CD4-positive, alpha-beta T cell treated with Interleukin-17A for 1 hour (primary cell): ENCODE results near the gene OR51B2.
"Not testable (repeated sequence)": the region's sequence is repeated elsewhere in the genome, so short reads cannot be mapped to it uniquely, and the experiment has no call there.

Experiments used
- DNase-seq: peaks from one replicate; pipeline ENCODE4 v3.0.0-alpha.2; 2020

The OR51B2 gene

DNA sequence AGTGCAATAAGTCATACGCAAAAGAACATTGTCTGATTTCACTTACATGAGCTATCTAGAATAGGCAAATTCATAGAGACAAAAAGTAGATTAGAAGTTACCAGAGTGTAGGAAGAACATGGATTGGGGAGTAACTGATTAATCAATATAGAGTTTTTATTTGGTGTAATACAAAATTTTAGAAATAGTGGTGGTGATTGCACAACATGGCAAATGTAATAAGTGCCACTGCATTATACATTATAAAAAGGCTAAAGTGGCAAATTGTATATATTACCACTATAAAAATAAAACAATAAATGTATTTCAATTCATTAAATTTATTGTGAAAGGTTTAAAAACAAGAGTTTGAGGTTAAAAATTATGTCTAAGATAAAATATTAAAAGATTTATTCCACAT lies 13.7 kb downstream of the OR51B2 start:
- DNase-seq, result no peak

DNA sequence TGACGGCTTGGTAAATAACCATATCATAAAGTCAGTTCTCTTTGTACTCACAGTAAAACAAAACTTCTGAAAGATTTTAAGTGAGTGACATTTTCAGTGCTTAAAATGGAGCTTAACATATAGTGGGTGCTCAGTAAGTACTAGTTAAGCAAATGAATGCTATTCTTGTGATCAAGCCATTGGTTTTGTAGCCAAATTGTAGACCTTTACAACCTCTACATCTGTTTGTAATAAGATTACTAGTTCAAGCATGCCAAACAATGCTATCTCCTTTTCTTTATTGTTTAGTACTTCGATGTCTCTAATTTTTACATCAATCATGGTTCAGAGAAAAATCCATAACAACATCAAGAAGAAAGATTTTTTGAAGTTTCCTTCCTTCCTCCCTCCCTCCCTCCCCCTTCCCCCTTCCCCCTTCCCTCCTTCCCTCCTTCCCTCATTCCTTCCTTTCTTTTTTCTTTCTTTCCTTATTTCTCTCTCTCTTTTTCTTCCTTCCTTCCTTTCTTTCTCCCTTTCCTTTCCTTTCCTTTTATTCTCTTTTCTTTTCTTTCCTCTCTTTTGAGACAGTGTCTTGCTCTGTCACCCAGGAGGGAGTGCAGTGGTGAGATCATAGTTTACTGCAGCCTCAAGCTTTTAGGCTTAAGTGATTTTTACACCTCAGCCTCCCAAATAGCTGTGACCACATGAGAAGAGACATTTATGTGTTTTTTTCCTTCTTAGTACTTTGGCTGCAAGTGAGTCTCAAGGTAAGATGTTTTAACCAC lies 16.7 kb downstream of the OR51B2 start:
- DNase-seq, result no peak

DNA sequence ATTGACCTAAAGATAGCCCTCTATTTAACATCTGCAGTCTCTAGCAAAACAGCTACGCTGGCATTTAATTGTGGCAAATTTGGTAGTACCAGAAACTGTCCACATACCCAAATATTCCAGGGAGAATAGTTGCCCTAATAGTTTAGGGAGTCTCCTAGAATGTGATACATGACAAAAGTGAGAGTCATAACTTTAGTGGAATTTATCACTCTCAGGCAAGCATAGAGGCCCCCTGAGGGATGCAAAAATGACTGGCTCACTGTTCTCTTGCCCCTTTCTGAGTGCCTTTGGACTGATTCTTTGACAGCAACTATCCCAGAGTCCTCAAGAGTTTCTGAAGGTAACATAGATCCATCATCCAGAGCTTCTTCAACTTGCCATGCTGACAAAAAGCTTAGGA lies 20.1 kb downstream of the OR51B2 start:
- DNase-seq, result no peak

DNA sequence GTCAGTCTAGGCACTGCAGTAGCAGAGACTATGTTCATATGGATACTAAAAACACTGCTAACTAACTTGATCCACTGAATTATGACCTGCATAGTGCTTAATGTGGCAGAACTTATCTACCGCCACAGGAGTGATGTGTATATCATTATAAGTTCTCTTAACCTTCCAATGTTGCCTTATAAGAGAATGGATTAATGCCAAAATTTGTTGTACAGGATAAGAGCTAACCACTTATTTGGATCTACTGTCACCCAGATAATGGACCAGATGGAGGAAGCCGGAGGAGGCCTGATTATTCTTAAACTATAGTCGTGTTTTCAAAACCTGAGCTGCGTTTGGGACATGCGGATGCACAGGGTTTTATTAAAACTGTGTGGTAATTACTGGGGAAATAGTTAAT lies 20.5 kb downstream of the OR51B2 start:
- no peak for DNase-seq

DNA sequence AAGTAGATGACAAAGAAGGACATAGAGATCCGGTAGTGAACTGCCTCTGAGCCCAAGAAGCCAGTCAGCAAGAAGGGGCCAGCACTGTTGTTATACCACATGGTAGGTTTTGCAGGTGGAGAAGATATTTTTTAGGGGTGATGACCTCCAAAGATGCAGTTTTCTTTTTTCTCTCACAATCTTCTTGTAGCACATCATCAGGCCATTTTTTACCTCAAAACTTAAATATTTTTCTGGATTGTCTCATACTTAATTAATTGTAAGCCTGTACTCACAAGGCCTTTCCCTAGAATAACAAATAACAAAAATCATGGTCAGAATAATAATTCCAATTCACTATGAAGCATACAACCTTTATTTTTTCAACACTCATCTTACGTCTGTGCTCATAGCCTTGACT lies 22.3 kb downstream of the OR51B2 start, which contains the start of gene OR51B4:
OR51B4 (minus strand) TSS at position 101 of the 400 bp plus-strand sequence; CDS start at position 101, 0 bp downstream.
- DNase-seq, result no peak

DNA sequence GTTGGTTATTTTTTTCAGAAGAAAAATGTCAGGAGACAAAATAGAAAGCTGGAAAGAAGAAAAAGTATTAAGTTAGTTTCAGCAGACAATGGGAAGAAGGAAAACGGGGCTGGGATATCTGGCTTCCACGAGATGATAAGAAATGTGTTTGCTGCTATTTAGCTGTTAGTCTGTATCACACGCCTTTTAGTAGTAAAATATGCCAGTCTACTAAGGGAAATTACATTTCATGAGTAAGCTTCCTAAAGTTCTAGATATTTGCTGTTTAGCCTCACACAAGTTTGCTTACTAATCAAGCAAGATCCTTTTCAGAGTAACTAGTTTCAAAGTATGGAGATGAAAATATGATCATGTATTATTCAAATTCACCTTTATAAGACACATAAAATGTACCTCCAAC lies 23.8 kb downstream of the OR51B2 start:
- DNase-seq, result no peak

DNA sequence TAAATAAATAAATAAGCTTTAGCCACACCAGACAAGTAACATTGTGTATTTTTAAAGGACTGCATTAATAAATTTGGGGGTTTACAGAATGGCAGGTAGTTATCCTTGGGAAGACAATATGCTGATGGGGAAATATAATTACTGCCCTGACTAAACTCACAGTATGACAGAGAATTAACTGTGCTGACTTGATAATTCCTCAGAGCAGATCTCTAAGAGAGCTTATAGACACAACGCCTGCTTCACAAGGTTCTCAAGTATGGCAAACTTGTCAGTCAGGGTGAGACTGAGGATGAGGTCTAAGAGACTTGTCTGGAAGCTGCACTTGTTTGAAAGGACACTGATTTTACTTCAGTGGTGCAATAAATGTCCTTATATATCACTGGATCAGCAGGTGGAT lies 25.6 kb downstream of the OR51B2 start:
- no peak for DNase-seq

DNA sequence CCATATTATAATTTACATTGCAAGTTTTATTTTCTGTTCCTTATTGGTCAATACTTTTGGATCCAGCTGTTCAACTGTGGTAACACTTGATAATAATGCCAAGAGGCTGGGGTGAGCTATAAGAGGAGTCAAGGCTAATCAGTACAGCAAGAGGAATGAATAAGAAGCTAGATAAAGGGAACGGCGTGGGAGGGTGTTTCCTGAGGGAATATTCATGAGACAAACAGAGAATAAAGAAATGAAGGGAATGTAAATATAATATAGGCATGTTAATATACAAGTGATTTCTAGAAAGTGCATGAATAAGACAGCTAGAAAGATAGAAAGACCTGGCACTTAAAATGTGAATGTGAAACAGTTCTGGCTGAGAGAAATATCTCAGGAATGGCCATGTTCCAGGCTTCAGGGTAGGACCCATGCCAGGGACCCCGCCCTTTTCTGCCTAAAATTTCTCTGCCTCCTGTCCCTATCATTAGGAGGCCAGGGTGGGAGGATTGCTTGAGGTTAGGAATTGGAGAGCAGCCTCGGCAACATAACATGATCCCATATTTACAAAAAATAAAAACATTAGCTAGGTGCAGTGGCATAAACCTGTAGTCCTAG lies 26.3 kb downstream of the OR51B2 start:
- no peak for DNase-seq

DNA sequence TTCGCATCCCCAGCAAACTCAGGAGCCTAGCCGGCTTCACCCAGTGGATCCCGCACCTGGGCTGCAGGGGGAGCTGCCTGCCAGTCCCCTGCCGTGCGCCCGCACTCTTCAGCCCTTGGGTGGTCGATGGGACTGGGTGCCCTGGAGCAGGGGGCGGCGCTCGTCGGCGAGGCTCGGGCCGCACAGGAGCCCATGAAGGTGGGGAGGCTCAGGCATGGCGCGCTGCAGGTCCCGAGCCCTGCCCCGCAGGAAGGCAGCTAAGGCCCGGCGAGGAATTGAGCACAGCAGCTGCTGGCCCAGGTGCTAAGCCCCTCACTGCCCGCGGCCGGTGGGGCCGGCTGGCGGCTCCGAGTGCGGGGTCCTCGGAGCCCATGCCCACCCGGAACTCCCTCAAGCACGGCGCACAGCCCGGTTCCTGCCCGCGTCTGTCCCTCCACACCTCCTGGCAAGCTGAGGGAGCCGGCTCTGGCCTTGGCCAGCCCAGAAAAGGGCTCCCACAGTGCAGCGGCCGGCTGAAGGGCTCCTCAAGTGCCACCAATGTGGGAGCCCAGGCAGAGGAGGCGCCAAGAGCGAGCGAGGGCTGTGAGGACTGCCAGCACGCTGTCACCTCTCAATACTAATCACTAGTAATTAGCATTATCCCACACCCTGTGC lies 29.6 kb downstream of the OR51B2 start:
- DNase-seq, result not testable (repeated sequence)

DNA sequence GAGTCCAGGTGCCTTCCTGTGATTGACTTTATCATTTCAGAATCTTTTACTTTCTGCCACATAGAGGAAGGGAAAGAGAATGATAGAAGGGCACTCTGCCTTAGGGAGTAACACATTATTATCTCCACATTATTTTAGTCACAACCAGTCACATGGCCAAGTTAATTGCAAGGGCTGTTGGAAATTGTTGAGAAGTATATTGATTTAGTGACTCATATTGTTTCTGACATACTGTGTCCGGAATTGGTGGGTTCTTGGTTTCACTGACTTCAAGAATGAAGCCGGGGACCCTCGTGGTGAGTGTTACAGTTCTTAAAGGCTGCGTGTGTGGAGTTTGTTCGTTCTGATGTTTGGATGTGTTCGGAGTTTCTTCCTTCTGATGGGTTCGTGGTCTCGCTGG lies 31.1 kb downstream of the OR51B2 start:
- no peak for DNase-seq

DNA sequence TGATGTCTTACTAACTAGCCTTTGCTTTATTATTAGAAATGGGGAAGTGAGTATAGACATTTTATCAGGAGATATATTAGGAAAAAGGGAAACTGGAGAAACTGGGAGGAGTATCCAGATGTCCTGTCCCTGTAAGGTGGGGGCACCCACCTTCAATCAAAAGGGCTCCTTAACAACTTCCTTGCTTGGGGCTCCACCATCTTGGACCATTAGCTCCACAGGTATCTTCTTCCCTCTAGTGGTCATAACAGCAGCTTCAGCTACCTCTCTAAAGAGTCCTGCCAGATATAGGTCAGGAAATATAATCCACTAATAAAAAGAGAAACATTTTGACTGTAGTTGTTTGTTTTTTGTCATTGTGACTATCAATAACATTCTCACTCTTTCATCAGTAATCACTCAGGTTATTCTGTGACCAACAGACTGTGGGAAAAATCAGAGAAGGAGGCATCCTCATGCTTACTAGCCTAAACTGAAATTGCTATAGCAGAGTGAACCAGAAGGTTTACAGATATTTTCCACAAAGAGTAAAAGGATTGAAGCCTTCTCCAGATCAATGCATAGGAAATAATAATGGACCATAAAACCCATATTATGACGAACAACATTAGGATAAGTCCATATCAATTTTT lies 32.8 kb downstream of the OR51B2 start:
- no peak for DNase-seq

DNA sequence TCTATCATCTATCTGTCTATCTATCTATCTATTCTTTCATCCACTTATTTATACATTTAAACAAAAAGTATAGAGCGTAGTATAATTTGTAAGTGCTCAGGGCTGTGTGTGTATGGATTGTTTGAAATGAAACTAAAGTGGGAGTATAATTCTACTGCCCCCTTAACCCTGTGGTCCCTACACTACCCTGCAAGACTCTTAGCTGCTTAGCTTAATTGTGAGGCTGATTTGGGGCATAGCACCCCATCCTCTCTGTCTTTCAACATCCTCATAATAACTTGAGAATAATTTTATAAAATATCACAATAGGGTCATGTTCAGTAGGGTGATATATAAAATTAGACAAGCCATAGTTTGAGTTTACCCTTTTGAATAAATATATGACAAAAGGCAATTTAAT lies 34.0 kb downstream of the OR51B2 start:
- no peak for DNase-seq

DNA sequence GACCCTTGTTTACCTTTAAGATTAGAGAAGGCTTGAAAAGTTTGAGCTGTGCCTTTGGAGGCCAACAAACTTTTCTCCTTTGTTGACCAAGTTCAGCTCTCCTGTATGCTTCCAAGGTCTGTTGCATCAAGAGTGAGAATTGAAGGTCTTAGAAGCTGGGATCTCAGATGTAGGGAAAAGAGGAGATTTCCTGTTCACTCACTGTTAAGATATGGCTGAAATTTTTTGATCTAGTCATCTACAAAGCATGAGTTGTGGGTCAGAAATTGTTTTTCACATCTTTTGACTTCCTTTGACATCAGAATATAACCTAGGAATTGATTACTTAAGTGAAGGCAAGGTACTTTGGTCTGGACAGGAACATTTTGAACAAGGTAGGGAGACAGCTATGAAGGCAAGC lies 34.4 kb downstream of the OR51B2 start:
- DNase-seq, result no peak

DNA sequence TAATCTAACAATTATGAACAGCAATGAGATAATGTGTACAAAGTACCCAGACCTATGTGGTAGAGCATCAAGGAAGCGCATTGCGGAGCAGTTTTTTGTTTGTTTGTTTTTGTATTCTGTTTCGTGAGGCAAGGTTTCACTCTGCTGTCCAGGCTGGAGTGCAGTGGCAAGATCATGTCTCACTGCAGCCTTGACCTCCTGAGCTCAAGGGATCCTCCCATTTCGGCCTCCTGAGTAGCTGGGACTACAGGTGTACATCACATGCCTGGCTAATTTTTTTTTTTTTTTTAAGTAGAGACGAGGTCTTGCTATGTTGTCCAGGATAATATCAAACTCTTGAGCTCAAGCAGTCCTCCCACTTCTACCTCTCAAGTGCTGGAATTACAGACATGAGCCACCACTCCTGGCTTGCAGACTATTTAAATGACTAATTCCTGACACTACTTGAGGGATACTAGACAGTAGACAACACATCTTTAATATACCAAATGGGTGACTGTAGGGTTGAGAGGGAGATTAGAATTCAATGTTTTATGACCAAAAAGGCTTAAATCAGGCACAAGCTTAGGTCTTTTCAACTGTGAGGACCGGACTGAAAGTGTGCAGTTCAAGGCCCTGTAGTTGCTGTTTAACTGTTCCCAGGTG lies 35.1 kb downstream of the OR51B2 start:
- no peak for DNase-seq

DNA sequence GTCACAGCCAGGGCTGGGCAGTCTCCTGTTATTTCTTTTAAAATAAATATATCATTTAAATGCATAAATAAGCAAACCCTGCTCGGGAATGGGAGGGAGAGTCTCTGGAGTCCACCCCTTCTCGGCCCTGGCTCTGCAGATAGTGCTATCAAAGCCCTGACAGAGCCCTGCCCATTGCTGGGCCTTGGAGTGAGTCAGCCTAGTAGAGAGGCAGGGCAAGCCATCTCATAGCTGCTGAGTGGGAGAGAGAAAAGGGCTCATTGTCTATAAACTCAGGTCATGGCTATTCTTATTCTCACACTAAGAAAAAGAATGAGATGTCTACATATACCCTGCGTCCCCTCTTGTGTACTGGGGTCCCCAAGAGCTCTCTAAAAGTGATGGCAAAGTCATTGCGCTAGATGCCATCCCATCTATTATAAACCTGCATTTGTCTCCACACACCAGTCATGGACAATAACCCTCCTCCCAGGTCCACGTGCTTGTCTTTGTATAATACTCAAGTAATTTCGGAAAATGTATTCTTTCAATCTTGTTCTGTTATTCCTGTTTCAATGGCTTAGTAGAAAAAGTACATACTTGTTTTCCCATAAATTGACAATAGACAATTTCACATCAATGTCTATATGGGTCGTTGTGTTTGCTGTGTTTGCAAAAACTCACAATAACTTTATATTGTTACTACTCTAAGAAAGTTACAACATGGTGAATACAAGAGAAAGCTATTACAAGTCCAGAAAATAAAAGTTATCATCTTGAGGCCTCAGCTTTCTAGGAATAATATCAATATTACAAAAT lies 35.8 kb downstream of the OR51B2 start:
- DNase-seq, result no peak

DNA sequence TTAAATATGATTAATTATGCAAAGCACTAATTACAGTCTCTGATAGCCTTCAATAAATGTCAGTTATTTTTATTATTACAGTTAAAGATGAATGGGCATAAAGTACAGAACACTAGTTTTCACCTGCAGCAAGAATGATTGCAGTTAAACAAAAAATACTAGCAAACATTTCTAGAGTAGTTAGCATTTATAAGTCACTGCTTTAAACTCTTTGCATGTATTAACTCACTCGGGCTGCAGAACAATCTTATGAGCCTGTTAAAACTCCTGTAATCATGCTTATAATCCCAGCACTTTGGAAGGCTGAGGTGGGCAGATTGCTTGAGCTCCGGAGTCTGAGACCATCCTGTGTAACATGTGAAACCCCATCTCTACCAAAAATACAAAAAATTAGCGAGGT lies 37.2 kb downstream of the OR51B2 start:
- no peak for DNase-seq

DNA sequence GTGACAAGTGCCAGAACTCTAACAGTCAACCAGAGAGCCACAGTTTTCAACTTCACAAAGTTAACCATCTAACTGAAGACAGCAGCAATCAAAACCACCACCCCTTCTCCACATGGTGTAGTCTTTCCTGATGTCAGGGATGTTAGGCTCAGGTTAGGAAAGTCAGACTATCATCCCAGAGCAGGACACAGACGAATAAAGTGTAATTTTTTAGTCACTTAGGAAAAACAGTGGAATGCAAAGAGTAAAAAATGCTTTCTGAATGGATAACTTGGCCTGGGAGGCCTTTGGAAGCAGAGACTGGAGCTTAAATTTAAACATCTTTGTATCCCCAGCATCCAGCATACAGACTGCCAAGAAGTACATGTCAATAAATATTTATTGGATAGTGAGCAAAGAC lies 37.7 kb downstream of the OR51B2 start:
- no peak for DNase-seq

DNA sequence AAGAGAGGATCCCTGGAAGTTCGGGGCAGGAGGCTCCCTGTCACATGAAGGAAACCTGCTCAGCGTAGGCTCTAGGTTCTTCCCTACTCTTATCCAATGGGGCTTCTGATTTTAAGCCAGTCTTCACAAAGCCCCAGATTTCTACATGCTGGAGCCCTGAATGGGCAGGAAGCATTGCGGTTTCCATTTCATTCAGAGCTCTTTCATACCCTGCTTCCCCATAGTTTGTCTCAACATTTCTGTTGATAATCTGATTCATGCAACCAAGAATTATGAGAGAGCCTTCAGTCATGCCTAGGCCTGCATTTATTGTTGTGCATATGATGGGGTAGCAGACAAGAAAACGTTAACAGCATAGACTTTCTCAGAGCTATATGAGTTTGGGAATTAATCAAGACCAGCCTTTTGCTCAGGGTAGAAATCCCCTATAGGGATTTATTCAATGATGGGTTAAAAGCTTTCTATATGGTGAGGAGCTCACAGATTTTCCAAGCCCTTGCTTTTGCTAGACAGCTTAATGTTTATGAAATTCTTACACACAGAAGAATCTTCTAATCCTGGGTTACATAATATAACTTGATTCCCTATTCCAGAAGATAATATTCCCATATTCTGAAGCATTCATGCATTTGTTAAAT lies 38.3 kb downstream of the OR51B2 start:
- no peak for DNase-seq

DNA sequence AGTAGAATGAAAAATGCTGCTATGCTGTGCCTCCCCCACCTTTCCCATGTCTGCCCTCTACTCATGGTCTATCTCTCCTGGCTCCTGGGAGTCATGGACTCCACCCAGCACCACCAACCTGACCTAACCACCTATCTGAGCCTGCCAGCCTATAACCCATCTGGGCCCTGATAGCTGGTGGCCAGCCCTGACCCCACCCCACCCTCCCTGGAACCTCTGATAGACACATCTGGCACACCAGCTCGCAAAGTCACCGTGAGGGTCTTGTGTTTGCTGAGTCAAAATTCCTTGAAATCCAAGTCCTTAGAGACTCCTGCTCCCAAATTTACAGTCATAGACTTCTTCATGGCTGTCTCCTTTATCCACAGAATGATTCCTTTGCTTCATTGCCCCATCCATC lies 39.5 kb downstream of the OR51B2 start:
- no peak for DNase-seq

DNA sequence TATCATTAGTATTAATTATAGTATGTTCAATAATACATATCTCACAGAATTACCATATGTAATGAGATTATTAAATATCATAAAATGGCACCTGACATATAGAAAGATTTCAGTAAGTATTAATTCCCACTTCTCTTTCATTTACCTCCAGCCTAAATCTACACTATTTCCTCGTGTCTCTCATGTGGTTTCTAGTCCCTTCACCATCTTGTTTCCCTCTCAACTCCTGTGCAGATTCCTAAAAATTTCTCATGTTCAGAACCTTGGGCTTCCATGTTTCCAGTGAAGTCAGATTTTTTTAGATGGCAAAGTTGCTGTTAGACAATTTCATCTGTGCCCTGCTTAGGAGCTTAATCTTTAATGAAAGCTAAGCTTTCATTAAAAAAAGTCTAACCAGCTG lies 40.2 kb downstream of the OR51B2 start:
- DNase-seq, result no peak

DNA sequence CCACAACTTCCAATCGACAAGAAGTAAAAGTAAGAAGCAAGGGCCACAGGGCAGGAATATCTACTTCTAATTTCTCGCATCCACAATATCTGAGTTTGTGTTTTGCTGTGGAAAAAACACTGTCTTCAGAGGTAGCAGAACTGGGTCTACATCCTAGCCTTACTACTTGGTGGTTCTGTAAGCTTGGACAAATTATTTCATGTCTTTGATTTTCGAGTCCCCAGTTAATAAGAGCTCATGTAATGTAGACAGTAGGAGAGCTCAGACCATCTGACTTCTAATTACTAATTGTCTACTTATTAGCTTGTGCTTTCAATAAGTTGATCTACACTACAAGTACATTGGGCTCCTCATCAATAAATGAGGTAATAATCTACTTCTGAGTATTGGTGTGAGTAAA lies 41.0 kb downstream of the OR51B2 start:
- no peak for DNase-seq

DNA sequence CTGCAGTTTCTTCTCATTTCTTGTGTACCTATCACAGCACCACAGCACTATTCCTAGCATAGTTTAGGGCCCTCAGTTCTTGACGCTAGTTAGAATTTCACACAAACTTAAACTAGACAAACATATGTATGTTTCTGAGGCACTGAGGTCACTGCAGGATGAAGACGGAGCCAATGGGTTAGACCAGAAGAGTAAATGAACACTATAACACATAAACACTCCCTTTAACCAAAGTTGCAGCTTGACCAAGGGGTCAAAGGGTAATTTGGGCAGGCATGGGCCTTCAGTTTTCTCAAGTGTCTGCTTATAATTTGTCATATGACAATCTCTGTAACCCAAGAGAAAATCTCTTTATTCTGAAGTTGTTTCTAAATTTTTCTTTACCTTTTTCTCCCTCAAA lies 41.5 kb downstream of the OR51B2 start:
- DNase-seq, result no peak
